GM23248 (cell line): ENCODE measurements around the gene EMC6.

Experiments used
- EZH2 ChIP-seq: fragments of 200-600 bp; sonication (generic); IDR thresholded peaks from 2 replicates; pipeline ENCODE4 v1.6.1; 2018; ENCODE audit warnings: antibody characterized with exemption, mild to moderate bottlenecking; ENCODE audit not compliant: insufficient read depth, poor library complexity, severe bottlenecking
- EZH2phosphoT487 ChIP-seq: fragments of 200-600 bp; sonication (generic); IDR thresholded peaks from 2 replicates; pipeline ENCODE4 v1.6.1; 2018; ENCODE audit warnings: antibody characterized with exemption, moderate library complexity, mild to moderate bottlenecking, low read depth; ENCODE audit not compliant: insufficient read depth

DNA sequence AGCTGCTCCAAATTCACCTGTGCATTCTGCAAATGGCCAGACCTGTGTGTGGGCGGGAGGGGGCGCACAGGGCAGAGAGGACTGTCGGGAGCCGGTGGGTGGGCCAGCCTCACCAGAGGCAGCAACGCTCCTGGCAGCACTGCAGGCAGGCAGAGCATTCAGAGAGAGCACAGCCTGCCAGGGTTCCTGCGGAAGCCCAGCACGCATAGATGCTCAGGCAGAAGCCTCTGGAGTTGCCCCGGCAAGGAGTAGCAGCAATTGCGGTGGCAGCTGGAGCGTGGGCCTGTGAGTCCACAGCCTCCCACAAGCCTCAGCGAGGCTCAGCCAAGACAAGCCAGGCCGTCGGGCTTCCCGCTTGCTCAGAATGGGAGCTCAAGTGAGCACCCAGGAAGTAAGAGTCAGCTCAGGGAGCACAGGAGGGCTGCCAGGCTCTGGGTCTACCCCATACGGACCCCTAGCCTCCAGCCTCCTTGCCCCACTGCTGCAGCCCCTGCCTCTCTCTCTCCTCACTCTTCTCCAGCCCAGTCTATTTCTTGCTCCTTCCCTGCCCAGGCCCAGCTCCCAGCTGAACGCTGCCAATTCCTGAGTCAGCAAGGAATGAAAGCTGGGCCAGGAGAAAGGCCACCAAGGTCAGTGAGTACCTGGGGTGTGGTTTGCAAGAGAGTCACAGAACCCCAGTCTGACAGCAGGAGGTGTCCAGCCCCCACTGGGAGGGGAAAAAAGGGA is 9.6 kb downstream of the EMC6 start:
- TF ChIP-seq EZH2 = no peak
- TF ChIP-seq EZH2phosphoT487 = no peak
